PC-9 (cell line): ENCODE data around the gene TMEM89. TPM values are rescaled to one million over a fixed set of nuclear protein-coding genes. Genes with fewer than 3 reads are reported as not detected.

ENCODE experiments used
- BruUV-seq: library from RNA; stranded (reverse); fragments of 400-500 nt; replicated peaks from 2 replicates; lab custom pipeline; 2021; lab: Mats Ljungman, UMichigan
- CTCF ChIA-PET: fragments of 300-600 bp; sonication (Branson Sonifier 250); formaldehyde crosslinking; loops from one replicate; lab custom pipeline; 2022; ENCODE audit warnings: antibody characterized with exemption; lab: Charles Lee
- POLR2A ChIA-PET: fragments of 300-600 bp; sonication (Branson Sonifier 250); formaldehyde crosslinking; loops from one replicate; lab custom pipeline; 2022; ENCODE audit warnings: antibody characterized with exemption; ENCODE audit not compliant: unreplicated experiment; lab: Charles Lee
- DNase-seq, 2 experiments: peaks; one replicate each; pipeline versions ENCODE4 v3.0.0 to v3.0.0-alpha.2; 2015 to 2022; ENCODE audit warnings: mixed read lengths in 1 of 2
- H2AFZ ChIP-seq: fragments of 200-600 bp; sonication (generic); 2 replicates; pipeline ENCODE4 v1.8.1; 2017; ENCODE audit warnings: antibody characterized with exemption
- H3F3A ChIP-seq: fragments of 200-600 bp; sonication (generic); 2 replicates; pipeline ENCODE4 v1.8.1; 2017; ENCODE audit warnings: antibody characterized with exemption, mild to moderate bottlenecking, low read depth; ENCODE audit not compliant: insufficient read depth
- H3K27ac ChIP-seq: fragments of 200-600 bp; sonication (generic); 2 replicates; pipeline ENCODE4 v1.6.1; 2016; ENCODE audit warnings: mixed run types
- H3K27me3 ChIP-seq: fragments of 200-600 bp; sonication (generic); 2 replicates; pipeline ENCODE4 v1.6.1; 2016; ENCODE audit warnings: low read depth, mixed run types; ENCODE audit not compliant: insufficient read depth
- H3K36me3 ChIP-seq: fragments of 200-600 bp; sonication (generic); 2 replicates; pipeline ENCODE4 v1.6.1; 2016; ENCODE audit warnings: low read depth, mixed run types
- H3K4me1 ChIP-seq: fragments of 200-600 bp; sonication (generic); replicated peaks from 2 replicates; pipeline ENCODE4 v1.6.1; 2016; ENCODE audit warnings: mixed run types; ENCODE audit not compliant: insufficient read depth
- H3K4me2 ChIP-seq: fragments of 200-600 bp; sonication (generic); 2 replicates; pipeline ENCODE4 v1.6.1; 2017; ENCODE audit warnings: mixed run types
- H3K4me3 ChIP-seq: fragments of 200-600 bp; sonication (generic); 2 replicates; pipeline ENCODE4 v1.6.1; 2016; ENCODE audit warnings: mixed run types
- H3K79me2 ChIP-seq: fragments of 200-600 bp; sonication (generic); 2 replicates; pipeline ENCODE4 v1.6.1; 2017; ENCODE audit warnings: low read depth, mixed run types
- H3K9me2 ChIP-seq: fragments of 200-600 bp; sonication (generic); 2 replicates; pipeline ENCODE4 v1.8.1; 2017; ENCODE audit warnings: mild to moderate bottlenecking; ENCODE audit not compliant: insufficient read depth
- H3K9me3 ChIP-seq: fragments of 200-600 bp; sonication (generic); 2 replicates; pipeline ENCODE4 v1.8.1; 2016; ENCODE audit warnings: low read depth; ENCODE audit not compliant: insufficient read depth
- H4K20me1 ChIP-seq: fragments of 200-600 bp; sonication (generic); 2 replicates; pipeline ENCODE4 v1.8.1; 2017; ENCODE audit not compliant: insufficient read depth
- CTCF ChIP-seq: fragments of 200-600 bp; sonication (generic); conservative IDR thresholded peaks from 2 replicates; pipeline ENCODE4 v1.6.1; 2017; ENCODE audit warnings: mixed run types, antibody characterized with exemption, mild to moderate bottlenecking, moderate library complexity
- EZH2 ChIP-seq: fragments of 200-600 bp; sonication (generic); IDR thresholded peaks from 2 replicates; pipeline ENCODE4 v1.8.0; 2017; ENCODE audit warnings: antibody characterized with exemption, low read depth
- intact Hi-C: fragments of 100-400 bp; cut with micrococcal nuclease; formaldehyde crosslinking; loops from one replicate; pipeline ENCODE4 v1.10.0; 2022; ENCODE audit not compliant: unreplicated experiment
- total RNA-seq: library from RNA; stranded (reverse); gene quantifications from 2 replicates; pipeline ENCODE4 v1.2.3, GENCODE V29; 2021

Gene TMEM89
- total RNA-seq, 1 experiment from 2014 or later, result not detected

DNA sequence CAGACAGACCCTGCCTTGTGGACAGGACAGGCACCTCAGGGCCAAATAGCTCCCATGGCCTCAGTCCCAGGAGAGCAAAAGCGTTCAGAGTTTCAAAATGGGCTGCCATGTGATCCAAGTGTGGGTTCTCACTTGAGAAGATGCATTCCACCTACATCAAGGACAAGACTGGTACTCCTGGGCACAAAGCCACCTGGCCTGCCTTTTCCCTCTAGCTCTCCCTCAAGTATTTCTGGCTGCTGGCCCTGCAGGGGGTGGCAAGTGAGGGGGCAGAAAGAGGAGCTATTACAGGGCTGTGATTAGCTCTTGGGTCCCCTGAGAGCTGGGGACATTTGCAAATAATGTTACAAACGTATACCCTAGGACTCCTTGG is 20.0 kb downstream of the TMEM89 start:
- H3F3A ChIP-seq, result peaks cover 27% of the 10 kb centered on the region
- intact Hi-C loops, result no loop called here
- peaks cover 31% of the 10 kb centered on the region for H3K4me1 ChIP-seq
- H4K20me1 ChIP-seq, result no peaks in the 10 kb centered on the region
- no peaks in the 10 kb centered on the region for H3K27me3 ChIP-seq
- no peak overlapping the region for H2AFZ ChIP-seq
- no peak overlapping the region for H3K4me3 ChIP-seq
- DNase-seq, result no peak
- no peaks in the 10 kb centered on the region for H3K79me2 ChIP-seq
- TF ChIP-seq EZH2, result no peak
- no peak for TF ChIP-seq CTCF
- H3K36me3 ChIP-seq, result no peaks in the 10 kb centered on the region; the same call in 1 of the 2 replicates
- H3K27ac ChIP-seq, result no peak overlapping the region
- ChIA-PET POLR2A (no interaction called here), CTCF (no interaction called here)
- no peaks in the 10 kb centered on the region for H3K9me2 ChIP-seq
- H3K4me2 ChIP-seq, result no peak overlapping the region
- no peaks in the 10 kb centered on the region for H3K9me3 ChIP-seq
- no TSS peak for BruUV-seq

GRCh38 chr3:48600711-48601621 is 20.6 kb downstream of the TMEM89 start:
- Histone ChIP-seq H3K4me1 (peaks cover 37% of the 10 kb centered on the region), H3K36me3 (no peaks in the 10 kb centered on the region; the same call in 1 of the 2 replicates), H3K9me3 (no peaks in the 10 kb centered on the region), H3K9me2 (no peaks in the 10 kb centered on the region), H3F3A (peaks cover 33% of the 10 kb centered on the region), H3K79me2 (no peaks in the 10 kb centered on the region), H2AFZ (no peak overlapping the region), H3K27ac (no peak overlapping the region), H3K27me3 (no peaks in the 10 kb centered on the region), H3K4me3 (no peak overlapping the region), H3K4me2 (no peak overlapping the region), H4K20me1 (no peaks in the 10 kb centered on the region)
- no TSS peak for BruUV-seq
- ChIA-PET CTCF (no interaction called here), POLR2A (no interaction called here)
- DNase-seq, result no peak
- no peak for TF ChIP-seq EZH2
- intact Hi-C loops, result no loop called here

GRCh38 chr3:48599509-48600285 is 21.9 kb downstream of the TMEM89 start:
- H3K27ac ChIP-seq, result no peak overlapping the region
- no TSS peak for BruUV-seq
- H4K20me1 ChIP-seq, result no peaks in the 10 kb centered on the region
- no peaks in the 10 kb centered on the region for H3K27me3 ChIP-seq
- no peak overlapping the region for H2AFZ ChIP-seq
- TF ChIP-seq CTCF (no peak), EZH2 (no peak)
- peaks cover 42% of the 10 kb centered on the region for H3K4me1 ChIP-seq
- H3K9me2 ChIP-seq, result no peaks in the 10 kb centered on the region
- no peaks in the 10 kb centered on the region for H3K9me3 ChIP-seq
- H3F3A ChIP-seq, result peaks cover 36% of the 10 kb centered on the region
- CTCF ChIA-PET, result no interaction called here
- intact Hi-C loops, result loop anchor here (5.0 kb wide), 2 partner anchors 63 to 132 kb away; partner anchors contain the start of gene CELSR3
- POLR2A ChIA-PET, result no interaction called here
- no peak for DNase-seq
- H3K4me3 ChIP-seq, result no peak overlapping the region
- H3K79me2 ChIP-seq, result no peaks in the 10 kb centered on the region
- H3K36me3 ChIP-seq, result no peaks in the 10 kb centered on the region; the same call in 1 of the 2 replicates
- no peak overlapping the region for H3K4me2 ChIP-seq
